BE2C (cell line): Measurements from ENCODE around the gene LUC7L.
"Not testable (repeated sequence)": the region's sequence is repeated elsewhere in the genome, so short reads cannot be mapped to it uniquely, and the experiment has no call there.

ENCODE experiments used
- DNase-seq: peaks from one replicate; pipeline ENCODE4 v3.0.0-alpha.2; 2020
- H3K27me3 ChIP-seq: fragments of 250-450 bp; sonication (Bioruptor Pico); 2 replicates; pipeline ENCODE4 v1.5.1; 2020; ENCODE audit warnings: mild to moderate bottlenecking
- H3K36me3 ChIP-seq: fragments of 250-450 bp; sonication (Bioruptor Pico); 2 replicates; pipeline ENCODE4 v1.5.1; 2020; ENCODE audit warnings: mild to moderate bottlenecking
- H3K4me1 ChIP-seq: fragments of 250-450 bp; sonication (Bioruptor Pico); 2 replicates; pipeline ENCODE4 v1.5.1; 2020
- H3K4me3 ChIP-seq: 2 replicates; pipeline ENCODE4 v1.5.1; 2011; ENCODE audit warnings: low read depth, low read length
- H3K9me3 ChIP-seq: fragments of 250-450 bp; sonication (Bioruptor Pico); 2 replicates; pipeline ENCODE4 v1.5.1; 2020
- CTCF ChIP-seq: IDR thresholded peaks from 2 replicates; pipeline ENCODE4 v1.5.1; 2012; ENCODE audit warnings: mild to moderate bottlenecking, low read depth, low read length

LUC7L gene

GRCh38 chr16:268141-269053 is 39.1 kb upstream of the LUC7L start:
- Histone ChIP-seq H3K36me3 (peaks cover 2% of the 10 kb centered on the region; the same call in 1 of the 2 replicates), H3K4me3 (no peak overlapping the region), H3K27me3 (no peaks in the 10 kb centered on the region), H3K9me3 (no peaks in the 10 kb centered on the region), H3K4me1 (no peaks in the 10 kb centered on the region)
- DNase-seq, result peak; percentile 16
- no peak for TF ChIP-seq CTCF

GRCh38 chr16:267562-267961 is 38.3 kb upstream of the LUC7L start:
- H3K4me1 ChIP-seq, H3K9me3 ChIP-seq, H3K36me3 ChIP-seq, H3K4me3 ChIP-seq, H3K27me3 ChIP-seq, DNase-seq: not testable (repeated sequence)

- no peak for TF ChIP-seq CTCF
- peaks cover 5% of the 10 kb centered on the region; the same call in 1 of the 2 replicates for H3K36me3 ChIP-seq
- H3K4me3 ChIP-seq, result no peak overlapping the region
- no peaks in the 10 kb centered on the region for H3K4me1 ChIP-seq
- DNase-seq, result no peak
- no peaks in the 10 kb centered on the region for H3K9me3 ChIP-seq
- H3K27me3 ChIP-seq, result no peaks in the 10 kb centered on the region
Observed at GRCh38 chr16:266258-267164, 37.3 kb upstream of the LUC7L start.

GRCh38 chr16:265711-266110 is 36.5 kb upstream of the LUC7L start:
- DNase-seq, result no peak
- Histone ChIP-seq H3K9me3 (no peaks in the 10 kb centered on the region), H3K27me3 (no peaks in the 10 kb centered on the region), H3K4me1 (no peaks in the 10 kb centered on the region), H3K4me3 (no peak overlapping the region), H3K36me3 (peaks cover 5% of the 10 kb centered on the region; the same call in 1 of the 2 replicates)
- no peak for TF ChIP-seq CTCF

- Histone ChIP-seq H3K36me3 (peaks cover 8% of the 10 kb centered on the region; the same call in 1 of the 2 replicates), H3K4me3 (no peak overlapping the region), H3K4me1 (no peaks in the 10 kb centered on the region), H3K27me3 (no peaks in the 10 kb centered on the region), H3K9me3 (no peaks in the 10 kb centered on the region)
- DNase-seq, result no peak
- no peak for TF ChIP-seq CTCF
Observed at GRCh38 chr16:265002-265529, 35.8 kb upstream of the LUC7L start.

- Histone ChIP-seq H3K27me3 (no peaks in the 10 kb centered on the region), H3K4me3 (no peak overlapping the region), H3K4me1 (no peaks in the 10 kb centered on the region), H3K36me3 (peaks cover 8% of the 10 kb centered on the region; the same call in 1 of the 2 replicates), H3K9me3 (no peaks in the 10 kb centered on the region)
- TF ChIP-seq CTCF, result no peak
- DNase-seq, result no peak
Observed at GRCh38 chr16:264440-264951, 35.2 kb upstream of the LUC7L start.
